ENCODE results near the gene STAG1.
"Not testable (repeated sequence)": the region's sequence is repeated elsewhere in the genome, so short reads cannot be mapped to it uniquely, and the experiment has no call there.

STAG1 gene

DNA sequence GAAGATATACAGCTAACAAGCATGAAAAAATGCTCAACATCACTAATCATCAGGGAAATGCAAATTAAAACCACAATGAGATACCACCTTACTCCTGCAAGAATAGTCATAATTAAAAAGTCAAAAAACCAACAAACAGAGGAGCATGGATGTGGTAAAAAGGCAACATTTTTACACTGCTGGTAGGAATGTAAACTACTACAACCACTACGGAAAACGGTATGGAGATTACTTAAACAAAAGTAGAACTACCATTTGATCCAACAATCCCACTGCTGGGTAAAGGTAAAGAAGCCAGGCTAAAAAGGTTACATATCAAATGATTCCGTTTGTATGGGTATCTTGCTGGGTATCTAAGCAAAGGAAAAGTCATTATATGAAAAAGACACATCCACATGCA lies 53.8 kb downstream of the STAG1 start:
- DNase-seq: no peak

DNA sequence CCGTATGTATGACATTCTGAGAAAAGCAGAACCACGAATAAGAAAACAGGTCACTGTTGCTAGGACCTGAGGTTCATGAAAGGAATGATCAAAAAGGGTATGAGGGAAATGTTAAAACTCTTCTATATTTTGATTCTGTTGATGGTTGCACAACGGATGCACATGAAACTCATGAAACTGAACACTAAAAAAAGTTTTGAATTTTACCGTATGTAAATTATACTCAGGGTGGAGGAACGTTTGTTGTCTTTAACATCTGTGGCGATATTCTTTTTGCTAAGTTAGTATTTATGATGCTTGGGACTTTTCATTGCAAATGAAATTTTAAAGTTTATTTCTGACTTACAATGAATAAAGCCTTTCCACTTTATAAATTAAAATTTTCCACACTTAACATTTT lies 55.4 kb downstream of the STAG1 start:
- no peak for DNase-seq

DNA sequence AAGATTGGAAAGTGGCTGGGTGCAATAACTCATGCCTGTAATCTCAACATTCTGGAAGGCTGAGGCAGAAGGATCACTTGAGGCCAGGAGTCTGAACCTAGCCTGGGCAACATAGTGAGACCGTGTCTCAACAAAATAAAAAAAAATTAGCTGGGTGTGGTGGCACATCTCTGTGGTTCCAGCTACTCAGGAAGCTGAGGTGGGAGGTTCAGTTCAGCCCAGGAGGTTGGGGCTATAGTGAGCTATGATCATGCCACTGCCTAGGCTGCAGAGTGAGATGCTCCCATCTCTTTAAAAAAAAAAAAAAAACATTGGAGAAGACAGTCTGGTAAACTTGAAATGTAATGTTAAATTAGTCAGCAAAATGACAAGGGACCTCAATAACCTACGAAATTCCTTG lies 57.9 kb downstream of the STAG1 start:
- DNase-seq: no peak

DNA sequence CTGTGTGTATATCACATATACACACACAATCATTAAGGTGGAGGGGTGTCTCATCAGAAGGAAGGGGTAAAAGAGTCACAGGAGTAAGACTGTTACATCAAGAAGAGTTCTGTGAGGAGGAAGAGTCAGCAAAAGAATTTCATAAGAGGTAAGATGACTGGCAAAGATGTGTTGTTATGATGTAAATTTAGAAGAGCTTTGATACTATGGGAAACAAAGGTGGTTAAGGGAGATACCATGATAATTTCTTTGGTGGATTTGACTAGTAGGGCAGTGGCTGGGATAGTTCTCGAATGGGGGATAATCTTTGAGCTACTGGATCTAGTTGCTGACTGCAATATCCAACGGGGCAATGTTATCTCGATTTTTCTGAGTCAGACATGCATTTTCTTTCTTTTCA lies 61.6 kb downstream of the STAG1 start:
- DNase-seq: no peak

DNA sequence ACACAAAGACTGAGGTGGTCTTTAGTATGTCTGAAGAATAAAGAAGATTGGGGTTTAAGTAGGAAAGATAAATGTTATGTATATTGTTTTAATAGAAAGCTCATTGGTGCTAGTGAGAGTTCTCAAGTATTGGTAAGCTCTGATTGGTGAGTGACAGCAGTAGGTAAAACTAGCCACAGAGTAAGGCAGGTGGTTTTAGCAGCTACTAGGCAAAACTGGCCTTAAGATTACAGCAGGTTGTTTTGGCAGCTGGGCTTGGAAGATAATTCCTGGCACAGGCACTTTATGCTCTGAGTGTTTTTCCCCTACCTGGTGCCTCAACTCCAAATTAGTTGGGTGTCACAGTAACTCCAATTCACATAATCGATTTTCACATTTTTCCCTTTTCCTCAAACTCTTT lies 66.3 kb downstream of the STAG1 start:
- DNase-seq: no peak

DNA sequence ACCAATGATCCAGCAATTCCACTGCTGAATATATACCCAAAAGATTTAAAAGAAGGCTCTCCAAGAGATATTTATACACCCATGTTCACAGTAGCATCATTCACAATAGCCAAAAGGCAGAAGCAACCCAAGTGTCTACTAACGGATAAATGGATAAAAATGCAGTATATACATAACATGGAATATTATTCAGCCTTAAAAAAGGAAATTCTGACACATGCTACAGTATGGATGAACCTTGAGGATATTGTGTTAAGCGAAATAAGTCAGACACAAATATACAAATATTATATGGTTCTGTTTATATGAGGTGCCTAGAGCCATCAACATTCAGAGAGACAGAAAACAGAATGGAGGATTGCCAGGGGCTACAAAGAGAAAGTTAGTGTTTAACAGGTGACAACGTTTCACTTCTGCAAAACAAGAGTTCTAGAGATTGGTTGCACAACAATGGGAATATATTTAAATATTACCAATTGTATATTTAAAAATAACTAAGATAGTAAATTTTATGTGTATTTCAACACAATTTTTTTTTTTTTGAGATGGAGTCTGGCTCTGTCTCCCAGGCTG lies 69.4 kb downstream of the STAG1 start:
- no peak for DNase-seq

DNA sequence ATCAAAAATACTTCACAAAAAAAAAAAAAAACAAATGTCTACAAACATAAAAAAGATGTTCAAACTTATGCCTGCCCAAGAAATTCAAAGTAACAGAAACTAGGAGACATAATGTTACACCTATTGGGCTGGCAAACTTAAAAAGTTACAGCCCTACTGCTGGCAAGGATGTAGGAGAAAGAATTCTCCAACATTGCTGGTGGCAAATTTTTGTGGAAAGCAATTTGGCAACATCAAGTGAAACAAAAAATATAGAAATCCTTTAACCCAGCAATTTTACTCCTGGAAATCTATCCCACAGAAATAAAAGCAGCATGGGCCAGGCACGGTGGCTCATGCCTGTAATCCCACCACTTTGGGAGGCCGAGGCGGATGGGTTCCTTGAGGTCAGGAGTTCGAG lies 73.2 kb downstream of the STAG1 start:
- DNase-seq: no peak

DNA sequence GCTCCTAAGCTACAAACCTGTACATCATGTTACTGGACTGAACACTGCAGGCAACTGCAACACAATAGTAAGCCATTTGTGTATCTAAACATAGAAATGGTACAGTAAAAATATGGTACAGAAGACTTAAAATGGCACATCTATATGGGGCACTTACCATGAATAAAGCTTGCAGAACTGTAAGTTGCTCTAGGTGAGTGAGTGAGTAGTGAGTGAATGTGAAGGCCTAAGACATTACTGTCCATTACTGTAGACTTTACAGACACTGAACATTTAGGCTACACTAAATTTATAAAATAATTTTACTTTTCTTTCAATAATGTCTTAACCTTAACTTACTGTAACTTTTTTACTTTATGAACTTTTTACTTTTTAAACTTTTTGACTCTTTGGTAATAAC lies 76.2 kb downstream of the STAG1 start:
- DNase-seq: no peak

DNA sequence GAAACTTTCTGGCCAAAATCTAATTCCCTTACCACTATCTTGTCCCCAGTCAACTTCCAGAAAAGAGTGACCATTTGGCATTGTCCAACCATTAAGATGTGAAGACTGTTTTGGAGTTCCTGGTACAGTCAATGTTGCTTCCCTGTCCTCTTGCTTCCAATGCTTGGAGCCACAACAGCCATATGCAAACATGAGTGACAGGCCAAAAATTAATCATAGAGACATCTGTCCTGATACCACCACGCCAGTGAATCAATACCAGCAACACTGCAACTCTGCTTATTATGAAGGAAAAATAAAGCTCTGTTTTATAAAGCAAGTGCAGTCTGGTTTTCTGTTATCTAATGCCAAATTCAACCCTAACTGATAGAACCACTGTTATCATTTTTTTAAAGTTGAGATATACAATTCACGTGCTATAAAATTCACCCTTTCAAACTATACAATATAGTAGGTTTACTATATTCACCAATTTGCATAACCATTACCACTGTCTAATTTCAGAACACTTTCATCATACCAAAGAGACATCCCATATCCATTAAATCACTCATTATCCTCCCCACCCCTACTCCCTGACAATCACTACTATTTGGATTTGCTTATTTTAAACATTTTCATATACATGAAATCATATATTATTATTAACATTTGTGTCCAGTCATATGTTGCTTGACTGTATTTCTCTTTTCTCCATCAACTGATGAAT lies 76.9 kb downstream of the STAG1 start:
- DNase-seq: no peak

DNA sequence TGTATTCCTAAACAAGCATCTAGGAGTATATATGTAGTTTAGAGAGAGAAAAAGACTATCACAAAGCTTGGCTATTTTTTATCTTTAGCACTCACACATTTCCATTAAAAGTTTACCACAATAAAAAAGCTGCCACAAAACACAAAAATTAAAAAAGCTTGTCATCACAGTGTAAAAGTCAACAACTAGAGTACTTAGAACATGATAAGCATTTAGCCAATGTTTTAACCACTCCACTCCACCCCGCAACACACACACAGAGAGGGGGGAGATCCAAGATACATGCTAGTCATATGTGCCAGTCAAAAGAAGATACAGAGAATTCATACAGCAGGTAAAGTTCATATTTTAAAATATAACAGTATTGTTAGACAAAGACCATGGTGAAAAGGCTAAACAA lies 79.7 kb downstream of the STAG1 start:
- no peak for DNase-seq

DNA sequence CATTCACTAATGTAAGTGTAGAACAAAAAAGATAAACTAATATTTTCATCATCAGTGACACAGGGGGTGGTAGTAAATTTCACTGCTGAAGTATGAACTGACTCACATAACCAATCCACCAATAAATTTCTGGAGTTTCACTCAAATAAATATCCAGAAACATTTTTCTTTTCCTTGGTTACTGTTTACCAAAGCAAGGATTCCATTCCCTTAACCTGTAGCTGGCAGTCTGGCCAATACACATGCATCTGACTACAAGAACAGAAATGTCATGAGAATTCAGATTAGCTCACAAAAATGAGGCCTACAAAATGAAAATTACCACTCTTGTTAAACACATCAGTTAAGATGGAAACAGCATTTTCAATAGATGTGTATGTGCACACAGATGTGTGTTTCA lies 80.3 kb downstream of the STAG1 start:
- DNase-seq: no peak

DNA sequence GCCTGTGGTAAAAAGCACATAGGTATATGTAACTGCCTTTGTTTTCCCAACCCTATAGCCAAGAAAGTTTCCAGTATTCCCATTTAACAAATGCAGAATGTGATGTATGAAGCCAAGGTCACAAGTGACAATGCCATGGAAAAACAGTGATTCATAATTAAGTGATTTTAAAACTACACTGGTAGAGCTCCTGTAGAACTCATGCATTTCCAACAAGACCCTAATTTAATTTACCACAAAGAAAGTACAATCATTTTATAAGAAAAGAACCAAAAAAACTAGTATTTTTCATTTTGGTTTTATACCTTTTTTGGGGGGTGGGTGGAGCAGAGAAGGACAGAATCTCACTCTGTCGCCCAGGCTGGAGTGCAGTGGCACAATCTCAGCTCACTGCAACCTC lies 82.0 kb downstream of the STAG1 start:
- no peak for DNase-seq

DNA sequence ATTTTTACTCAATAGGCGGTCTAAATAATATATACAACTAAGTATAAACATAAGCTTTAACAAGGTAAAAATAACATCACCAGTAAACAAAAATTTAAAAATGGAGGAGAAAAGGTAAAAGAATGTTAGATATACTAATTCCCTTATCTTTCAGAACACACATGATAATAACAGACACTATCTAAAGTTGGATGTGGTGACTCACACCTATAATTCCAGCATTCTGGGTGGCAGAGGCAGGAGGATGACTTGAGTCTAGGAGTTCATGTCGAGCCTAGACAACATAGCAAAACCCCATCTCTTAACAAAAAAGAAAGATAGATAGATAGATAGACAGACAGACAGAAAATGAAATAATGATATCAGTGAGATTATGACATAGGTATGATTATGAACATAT lies 85.1 kb downstream of the STAG1 start:
- DNase-seq: no peak

DNA sequence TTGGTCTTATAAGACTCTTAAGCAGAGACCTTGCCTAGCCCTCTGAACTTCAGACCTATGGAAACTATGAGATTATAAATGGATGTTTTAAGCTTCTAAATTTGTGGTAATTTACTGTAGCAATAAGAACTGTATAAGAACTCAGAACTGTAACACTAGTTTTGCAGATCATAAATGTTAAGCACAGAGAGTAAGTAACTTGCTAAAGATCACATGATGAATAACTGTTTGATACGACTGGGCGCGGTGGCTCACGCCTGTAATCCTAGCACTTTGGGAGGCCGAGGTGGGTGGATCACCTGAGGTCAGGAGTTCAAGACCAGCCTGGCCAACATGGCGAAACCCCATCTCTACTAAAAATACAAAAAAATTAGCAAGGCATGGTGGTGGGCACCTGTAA lies 85.9 kb downstream of the STAG1 start:
- not testable (repeated sequence) for DNase-seq

DNA sequence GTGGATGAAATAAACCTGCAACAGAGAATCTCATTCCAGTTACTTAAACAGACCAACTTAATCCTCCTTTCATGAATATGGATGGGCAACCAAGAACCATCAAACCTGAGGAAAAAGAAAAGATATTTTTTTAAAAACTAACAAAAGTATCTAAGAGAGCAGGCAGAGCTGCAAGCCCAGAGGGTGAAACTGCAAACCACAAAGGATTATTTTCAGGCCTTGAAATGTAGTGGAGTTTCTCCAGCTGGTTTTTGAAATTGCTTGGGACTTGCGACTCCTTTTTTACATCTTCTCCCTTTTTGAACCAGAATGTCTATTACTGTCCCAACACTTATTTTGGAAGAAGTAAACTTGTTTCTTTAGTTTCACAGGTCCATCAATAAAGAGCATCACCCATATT lies 87.4 kb downstream of the STAG1 start:
- no peak for DNase-seq

DNA sequence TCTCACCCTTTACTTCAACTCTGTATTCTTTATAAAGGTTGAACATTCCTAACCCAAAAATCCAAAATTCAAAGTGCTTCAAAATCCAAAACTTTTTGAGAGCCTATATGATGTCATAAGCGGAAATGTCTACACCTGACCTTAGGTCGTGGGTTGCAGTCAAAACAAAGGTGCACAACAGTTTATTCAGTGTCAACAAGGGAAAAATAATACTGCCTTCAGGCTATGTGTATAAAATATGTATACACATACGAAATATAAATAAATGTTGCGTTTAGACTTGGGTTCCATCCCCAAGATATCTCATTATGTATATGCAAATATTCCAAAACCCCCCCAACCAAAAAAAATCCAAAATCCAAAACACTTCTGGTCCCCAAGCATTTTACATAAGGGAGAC lies 90.9 kb downstream of the STAG1 start:
- no peak for DNase-seq

DNA sequence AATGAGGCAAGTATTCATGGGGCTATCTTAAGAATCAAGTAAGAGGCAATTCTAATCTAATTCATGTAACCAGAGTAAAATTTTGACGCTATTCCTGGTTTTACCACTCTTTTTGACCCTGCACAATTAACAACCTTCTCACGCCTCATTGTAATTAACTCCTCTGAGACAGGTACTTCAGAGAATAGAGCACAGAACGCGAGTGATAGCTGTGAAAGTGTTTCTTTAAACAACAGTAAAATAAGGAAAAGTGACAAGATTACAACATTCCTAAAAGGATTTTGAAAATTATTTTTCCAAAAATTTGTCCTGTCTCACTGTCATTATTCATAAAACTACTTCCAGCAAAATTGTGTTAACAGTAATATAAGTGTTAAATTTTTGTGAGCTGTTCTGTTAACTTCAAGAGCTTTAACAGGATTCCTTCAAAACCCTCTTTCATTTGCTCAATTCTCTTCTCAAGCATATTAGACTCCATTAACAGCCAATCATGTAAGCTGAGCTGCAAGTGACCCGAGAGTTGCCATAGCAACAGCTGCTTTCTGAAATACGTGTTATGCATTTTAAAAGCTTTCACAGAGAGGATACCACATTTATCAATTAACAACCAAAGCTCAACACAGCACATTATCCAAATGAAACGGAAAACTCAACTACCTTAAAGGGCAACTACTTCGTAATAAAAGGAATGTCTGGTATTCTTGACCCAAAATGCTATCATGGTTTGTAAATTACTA lies 93.1 kb downstream of the STAG1 start:
- no peak for DNase-seq

DNA sequence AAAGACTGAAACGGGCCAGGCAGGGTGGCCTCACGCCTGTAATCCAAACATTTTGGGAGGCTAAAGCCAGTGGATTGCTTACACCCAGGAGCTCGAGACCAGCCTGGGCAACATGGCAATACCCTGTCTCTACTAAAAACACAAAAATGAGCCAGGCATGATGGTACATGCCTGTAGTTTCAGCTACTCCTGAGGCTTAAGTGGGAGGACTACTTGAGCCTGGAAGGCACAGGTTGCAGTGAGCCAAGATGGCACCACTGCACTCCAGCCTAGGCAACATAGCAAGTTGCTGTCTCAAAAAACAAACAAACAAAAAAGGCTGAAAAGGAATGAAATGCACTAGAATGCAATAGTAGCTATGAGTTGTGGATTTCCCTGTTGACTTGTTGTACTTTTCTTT lies 94.7 kb downstream of the STAG1 start:
- no peak for DNase-seq

DNA sequence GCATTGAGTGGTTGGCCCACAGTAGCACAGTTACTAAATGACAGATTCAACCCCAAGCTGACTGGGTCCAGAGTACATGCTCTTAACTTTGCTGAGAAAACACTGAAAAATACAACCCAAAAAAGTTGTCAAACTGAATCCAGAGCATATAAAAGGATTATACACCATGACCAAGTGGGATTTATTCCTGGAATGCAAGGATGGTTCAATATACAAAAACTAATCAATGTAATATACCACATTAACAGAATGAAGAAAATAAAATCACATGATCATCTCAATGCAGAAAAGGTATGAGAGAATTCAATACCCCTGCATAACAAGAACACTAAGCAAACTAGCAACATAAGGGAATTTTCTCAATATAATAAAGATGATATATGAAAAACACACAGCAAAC lies 98.5 kb downstream of the STAG1 start:
- DNase-seq: no peak

DNA sequence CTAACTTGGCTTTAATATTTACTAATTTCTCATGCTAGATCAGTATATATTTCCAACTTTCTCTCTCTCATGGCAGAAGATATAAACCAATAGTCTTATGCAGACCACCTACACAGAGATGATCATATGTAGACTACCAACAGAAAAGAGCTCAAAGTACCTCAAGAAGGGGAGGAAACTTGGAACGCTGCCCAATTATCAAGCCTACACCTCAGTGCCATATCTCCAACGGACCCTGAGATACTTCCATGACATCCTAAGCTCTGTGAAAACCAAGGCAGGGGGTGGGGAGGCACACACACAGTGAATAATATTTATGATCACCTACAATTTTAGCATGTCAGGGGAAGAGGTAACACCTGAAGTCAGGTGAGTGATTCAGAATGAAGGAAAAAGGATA lies 100.6 kb downstream of the STAG1 start:
- DNase-seq: no peak

DNA sequence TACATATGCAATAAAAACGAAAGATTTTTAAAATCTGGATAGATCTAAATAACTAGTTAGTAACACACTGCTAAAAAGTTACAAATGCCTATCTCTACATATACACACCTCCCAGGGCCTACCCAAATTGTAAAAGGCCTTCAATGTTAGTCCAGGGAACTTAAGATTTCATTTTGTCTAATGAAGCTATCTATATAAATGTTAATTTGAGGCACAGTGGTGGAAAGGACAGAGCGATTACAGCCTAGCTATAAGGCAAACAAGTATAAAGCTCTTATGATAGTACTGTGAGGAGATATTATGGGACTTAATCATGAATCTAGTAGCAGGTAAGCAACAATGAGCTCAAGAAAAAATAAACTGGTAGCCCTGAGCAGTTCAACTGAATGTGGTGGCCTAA lies 101.7 kb downstream of the STAG1 start:
- no peak for DNase-seq

DNA sequence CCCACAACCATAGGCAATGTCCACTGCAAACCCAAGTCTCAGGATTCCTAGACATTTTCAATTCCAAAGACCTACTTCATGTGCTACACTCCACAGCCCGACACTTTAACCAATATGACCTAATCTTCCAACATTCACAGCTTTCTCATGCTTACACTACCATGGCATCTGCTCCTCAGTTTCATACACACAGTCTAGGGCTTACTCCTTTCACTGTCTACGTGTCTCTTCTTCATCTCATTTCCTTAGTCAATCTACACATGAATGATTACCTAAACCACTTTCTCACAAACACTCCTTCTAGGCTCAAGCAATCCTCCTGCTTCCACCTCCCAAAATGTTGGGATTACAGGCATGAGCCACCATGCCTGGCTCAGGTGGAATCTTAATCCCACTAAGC lies 106.3 kb downstream of the STAG1 start:
- DNase-seq: no peak

DNA sequence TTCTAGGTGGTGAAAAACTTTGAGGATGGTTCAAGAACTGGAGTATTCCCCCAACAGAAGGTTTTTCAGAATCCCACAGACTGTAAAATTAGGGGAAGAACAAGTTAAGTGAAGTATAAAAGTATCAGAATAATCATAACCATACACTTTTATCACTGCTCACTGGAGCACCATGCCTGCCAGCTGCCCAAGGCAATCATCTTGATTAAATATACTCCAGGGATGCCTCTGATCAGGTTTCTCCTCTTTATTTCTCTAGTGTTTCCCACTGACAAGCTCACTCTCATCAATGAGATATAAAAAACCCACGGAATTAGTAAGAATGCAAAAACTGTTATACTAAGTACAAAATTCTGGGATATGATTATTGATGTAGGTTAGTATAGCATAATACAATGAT lies 108.0 kb downstream of the STAG1 start:
- no peak for DNase-seq

DNA sequence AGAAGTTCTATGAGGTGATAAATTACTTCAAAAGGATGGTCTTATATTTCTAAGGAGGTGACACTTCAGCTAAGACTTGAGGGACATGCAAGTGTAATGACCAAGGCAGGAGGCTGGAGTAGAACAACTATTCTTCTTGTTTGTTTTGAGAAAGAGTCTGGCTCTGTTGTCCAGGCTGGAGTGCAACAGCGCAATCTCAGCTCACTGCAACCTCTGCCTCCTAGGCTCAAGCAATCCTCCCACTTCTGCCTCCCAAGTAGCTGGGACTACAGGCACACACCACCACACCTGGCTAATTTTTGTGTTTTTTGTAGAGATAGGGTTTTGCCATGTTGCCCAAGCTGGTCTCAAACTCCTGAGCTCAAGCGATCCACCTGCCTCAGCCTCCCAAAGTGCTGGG lies 108.8 kb downstream of the STAG1 start:
- not testable (repeated sequence) for DNase-seq

DNA sequence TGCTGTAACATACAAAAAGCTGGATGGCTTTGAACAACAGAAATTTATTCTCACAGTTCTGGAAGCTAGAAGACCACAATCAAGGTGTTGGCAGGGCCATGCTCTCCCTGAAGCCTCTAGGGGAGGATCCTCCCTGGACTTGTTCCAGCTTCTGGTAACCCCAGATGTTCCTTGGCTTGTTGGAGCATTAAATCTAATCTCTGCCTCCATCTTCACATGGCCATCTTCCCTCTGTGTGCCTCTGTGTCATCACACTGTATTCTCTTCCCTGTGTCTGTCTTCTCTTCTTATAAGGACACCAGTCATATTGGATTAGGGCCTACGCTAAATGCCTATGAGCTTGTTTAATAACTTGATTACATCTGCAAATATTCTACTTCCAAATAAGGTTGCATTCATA lies 109.5 kb downstream of the STAG1 start:
- no peak for DNase-seq

All from NCI-H187 treated with DMSO at 0.1 percent for 48 hours (cell line).